WTC11 (cell line): Measurements from ENCODE around the gene ESR2.

ENCODE experiments used
- ELF4 ChIP-seq: sonication (generic); formaldehyde crosslinking; IDR thresholded peaks from 2 replicates; pipeline ENCODE4 v1.8.1; 2022; ENCODE audit warnings: low read depth, mild to moderate bottlenecking, moderate library complexity, missing genetic modification reagents
- ETV6 ChIP-seq: sonication (generic); formaldehyde crosslinking; IDR thresholded peaks from 2 replicates; pipeline ENCODE4 v1.8.1; 2022; ENCODE audit warnings: mild to moderate bottlenecking, missing genetic modification reagents
- FOXP1 ChIP-seq: sonication (generic); formaldehyde crosslinking; IDR thresholded peaks from 2 replicates; pipeline ENCODE4 v1.8.0; 2022; ENCODE audit warnings: missing genetic modification reagents, mild to moderate bottlenecking, moderate library complexity, borderline replicate concordance
- TF ChIP-seq, protein P1 (sequence below): fragments of 200-600 bp; IDR thresholded peaks from 2 replicates; pipeline ENCODE4 v1.8.0; 2022; ENCODE audit warnings: antibody characterized with exemption
- TF ChIP-seq, protein P2 (sequence below): sonication (generic); formaldehyde crosslinking; IDR thresholded peaks from 2 replicates; pipeline ENCODE4 v1.8.1; 2023; ENCODE audit warnings: mild to moderate bottlenecking, missing genetic modification reagents, moderate library complexity
- TF ChIP-seq, protein P3 (sequence below): sonication (generic); formaldehyde crosslinking; IDR thresholded peaks from 2 replicates; pipeline ENCODE4 v1.8.1; 2022; ENCODE audit warnings: mild to moderate bottlenecking, missing genetic modification reagents, moderate library complexity, borderline replicate concordance

DNA sequence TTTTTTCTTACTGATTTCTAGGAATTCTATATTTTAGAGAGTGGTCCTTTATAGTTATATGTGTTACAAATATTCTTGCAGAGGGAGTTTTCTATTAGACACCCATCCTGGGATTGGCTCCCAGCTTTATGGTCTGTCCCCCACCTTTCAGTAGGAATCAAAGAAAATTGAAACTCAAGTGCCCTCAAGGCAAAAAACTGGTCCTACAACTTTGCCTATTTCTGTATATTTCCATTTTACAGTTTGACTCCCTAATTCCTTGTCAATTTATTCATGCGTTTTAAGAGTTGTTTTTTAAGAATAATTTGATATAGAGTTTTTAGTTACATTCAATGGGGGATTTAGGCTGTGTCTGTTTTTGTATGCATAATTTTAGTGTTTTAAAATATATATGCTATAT lies 232.5 kb downstream of the ESR2 start:
- no peak for TF ChIP-seq ETV6 (CRISPR knock-in tag)
- TF ChIP-seq, protein P1, sequence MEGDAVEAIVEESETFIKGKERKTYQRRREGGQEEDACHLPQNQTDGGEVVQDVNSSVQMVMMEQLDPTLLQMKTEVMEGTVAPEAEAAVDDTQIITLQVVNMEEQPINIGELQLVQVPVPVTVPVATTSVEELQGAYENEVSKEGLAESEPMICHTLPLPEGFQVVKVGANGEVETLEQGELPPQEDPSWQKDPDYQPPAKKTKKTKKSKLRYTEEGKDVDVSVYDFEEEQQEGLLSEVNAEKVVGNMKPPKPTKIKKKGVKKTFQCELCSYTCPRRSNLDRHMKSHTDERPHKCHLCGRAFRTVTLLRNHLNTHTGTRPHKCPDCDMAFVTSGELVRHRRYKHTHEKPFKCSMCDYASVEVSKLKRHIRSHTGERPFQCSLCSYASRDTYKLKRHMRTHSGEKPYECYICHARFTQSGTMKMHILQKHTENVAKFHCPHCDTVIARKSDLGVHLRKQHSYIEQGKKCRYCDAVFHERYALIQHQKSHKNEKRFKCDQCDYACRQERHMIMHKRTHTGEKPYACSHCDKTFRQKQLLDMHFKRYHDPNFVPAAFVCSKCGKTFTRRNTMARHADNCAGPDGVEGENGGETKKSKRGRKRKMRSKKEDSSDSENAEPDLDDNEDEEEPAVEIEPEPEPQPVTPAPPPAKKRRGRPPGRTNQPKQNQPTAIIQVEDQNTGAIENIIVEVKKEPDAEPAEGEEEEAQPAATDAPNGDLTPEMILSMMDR, result no peak
- TF ChIP-seq, protein P2, sequence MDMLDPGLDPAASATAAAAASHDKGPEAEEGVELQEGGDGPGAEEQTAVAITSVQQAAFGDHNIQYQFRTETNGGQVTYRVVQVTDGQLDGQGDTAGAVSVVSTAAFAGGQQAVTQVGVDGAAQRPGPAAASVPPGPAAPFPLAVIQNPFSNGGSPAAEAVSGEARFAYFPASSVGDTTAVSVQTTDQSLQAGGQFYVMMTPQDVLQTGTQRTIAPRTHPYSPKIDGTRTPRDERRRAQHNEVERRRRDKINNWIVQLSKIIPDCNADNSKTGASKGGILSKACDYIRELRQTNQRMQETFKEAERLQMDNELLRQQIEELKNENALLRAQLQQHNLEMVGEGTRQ (CRISPR knock-in tag), result no peak
- TF ChIP-seq, protein P3, sequence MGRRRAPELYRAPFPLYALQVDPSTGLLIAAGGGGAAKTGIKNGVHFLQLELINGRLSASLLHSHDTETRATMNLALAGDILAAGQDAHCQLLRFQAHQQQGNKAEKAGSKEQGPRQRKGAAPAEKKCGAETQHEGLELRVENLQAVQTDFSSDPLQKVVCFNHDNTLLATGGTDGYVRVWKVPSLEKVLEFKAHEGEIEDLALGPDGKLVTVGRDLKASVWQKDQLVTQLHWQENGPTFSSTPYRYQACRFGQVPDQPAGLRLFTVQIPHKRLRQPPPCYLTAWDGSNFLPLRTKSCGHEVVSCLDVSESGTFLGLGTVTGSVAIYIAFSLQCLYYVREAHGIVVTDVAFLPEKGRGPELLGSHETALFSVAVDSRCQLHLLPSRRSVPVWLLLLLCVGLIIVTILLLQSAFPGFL (CRISPR knock-in tag), result no peak
- no peak for TF ChIP-seq ELF4 (CRISPR knock-in tag)
- TF ChIP-seq FOXP1 (CRISPR knock-in tag), result no peak
